Measurements from ENCODE around the gene RBM20. TPM values are rescaled to one million over a fixed set of nuclear protein-coding genes. Genes with fewer than 3 reads are reported as not detected.

RBM20 gene
- total RNA-seq, 1 donor from 2014 or later: 0.27 TPM

- intact Hi-C loops (cut with micrococcal nuclease): loop anchor here (10.0 kb wide), 1 partner anchor 864 kb away; no protein-coding TSS in a partner anchor
Observed at GRCh38 chr10:110700947-110701616, 56.9 kb downstream of the RBM20 start.

GRCh38 chr10:110701617-110701971 lies 57.5 kb downstream of the RBM20 start:
- intact Hi-C loops (cut with micrococcal nuclease): loop anchor here (10.0 kb wide), 1 partner anchor 863 kb away; no protein-coding TSS in a partner anchor

- intact Hi-C loops (cut with micrococcal nuclease): loop anchor here (10.0 kb wide), 1 partner anchor 861 kb away; no protein-coding TSS in a partner anchor
Observed at GRCh38 chr10:110704070-110704469, 59.9 kb downstream of the RBM20 start.

- intact Hi-C loops (cut with micrococcal nuclease): loop anchor here (10.0 kb wide), 1 partner anchor 860 kb away; no protein-coding TSS in a partner anchor
Observed at GRCh38 chr10:110704906-110705476, 60.9 kb downstream of the RBM20 start.

- intact Hi-C loops (cut with micrococcal nuclease): loop anchor here (10.0 kb wide), 1 partner anchor 859 kb away; no protein-coding TSS in a partner anchor
Observed at GRCh38 chr10:110705596-110705995, 61.5 kb downstream of the RBM20 start.

- intact Hi-C loops (cut with micrococcal nuclease): loop anchor here (10.0 kb wide), 1 partner anchor 858 kb away; no protein-coding TSS in a partner anchor
Observed at GRCh38 chr10:110706690-110707098, 62.6 kb downstream of the RBM20 start.

- intact Hi-C loops (cut with micrococcal nuclease): loop anchor here (10.0 kb wide), 1 partner anchor 856 kb away; no protein-coding TSS in a partner anchor
Observed at GRCh38 chr10:110708776-110709443, 64.8 kb downstream of the RBM20 start.

GRCh38 chr10:110709444-110709828 lies 65.3 kb downstream of the RBM20 start:
- intact Hi-C loops (cut with micrococcal nuclease): loop anchor here (10.0 kb wide), 1 partner anchor 855 kb away; no protein-coding TSS in a partner anchor

GRCh38 chr10:110709964-110710587 lies 65.9 kb downstream of the RBM20 start:
- intact Hi-C loops (cut with micrococcal nuclease): loop anchor here (10.0 kb wide), 1 partner anchor 855 kb away; no protein-coding TSS in a partner anchor

GRCh38 chr10:110710621-110711020 lies 66.5 kb downstream of the RBM20 start:
- intact Hi-C loops (cut with micrococcal nuclease): no loop called here

- intact Hi-C loops (cut with micrococcal nuclease): no loop called here
Observed at GRCh38 chr10:110711382-110711781, 67.2 kb downstream of the RBM20 start.

- intact Hi-C loops (cut with micrococcal nuclease): no loop called here
Observed at GRCh38 chr10:110714356-110714755, 70.2 kb downstream of the RBM20 start.

- intact Hi-C loops (cut with micrococcal nuclease): no loop called here
Observed at GRCh38 chr10:110717781-110718589, 73.8 kb downstream of the RBM20 start.

- intact Hi-C loops (cut with micrococcal nuclease): no loop called here
Observed at GRCh38 chr10:110721406-110722038, 77.4 kb downstream of the RBM20 start.

- intact Hi-C loops (cut with micrococcal nuclease): no loop called here
Observed at GRCh38 chr10:110723224-110723891, 79.2 kb downstream of the RBM20 start.

GRCh38 chr10:110724116-110724921 lies 80.2 kb downstream of the RBM20 start:
- intact Hi-C loops (cut with micrococcal nuclease): loop anchor here (2.0 kb wide), 1 partner anchor 114 kb away; no protein-coding TSS in a partner anchor

GRCh38 chr10:110724937-110725336 lies 80.8 kb downstream of the RBM20 start:
- intact Hi-C loops (cut with micrococcal nuclease): loop anchor here (2.0 kb wide), 1 partner anchor 114 kb away; no protein-coding TSS in a partner anchor

- intact Hi-C loops (cut with micrococcal nuclease): loop anchor here (2.0 kb wide), 1 partner anchor 115 kb away; no protein-coding TSS in a partner anchor
Observed at GRCh38 chr10:110725801-110726630, 81.9 kb downstream of the RBM20 start.
